Ammon's horn (tissue), 1 donor: ENCODE results near the gene ARHGAP6.
A peak's percentile ranks its signal among the peaks of the same experiment; 100 is the strongest.
"Not testable (repeated sequence)": the region's sequence is repeated elsewhere in the genome, so short reads cannot be mapped to it uniquely, and the experiment has no call there.

Source experiments
- DNase-seq: peaks from one replicate; pipeline ENCODE4 v3.0.0-alpha.2; 2016; ENCODE audit warnings: low spot score

Gene ARHGAP6

DNA sequence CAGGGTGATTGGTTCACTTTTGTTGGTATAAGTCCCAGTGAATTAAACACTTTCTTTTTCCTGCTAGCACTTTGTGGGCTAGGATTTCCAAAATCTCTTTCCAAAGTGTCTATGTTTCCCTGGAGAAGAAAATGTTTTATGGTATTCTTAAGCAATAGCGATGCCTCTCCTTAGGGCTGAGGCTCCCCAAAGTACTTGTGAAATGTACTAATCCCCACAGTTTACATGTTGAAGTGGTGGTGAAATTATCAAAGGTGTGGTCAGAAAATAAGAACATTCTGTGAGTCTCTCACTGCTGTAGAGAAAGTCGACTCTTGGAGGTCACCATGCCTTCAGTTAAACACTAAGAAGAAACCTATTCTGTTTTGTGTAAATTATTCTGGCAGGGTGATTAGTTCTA lies 424.0 kb downstream of the ARHGAP6 start:
- no peak for DNase-seq

DNA sequence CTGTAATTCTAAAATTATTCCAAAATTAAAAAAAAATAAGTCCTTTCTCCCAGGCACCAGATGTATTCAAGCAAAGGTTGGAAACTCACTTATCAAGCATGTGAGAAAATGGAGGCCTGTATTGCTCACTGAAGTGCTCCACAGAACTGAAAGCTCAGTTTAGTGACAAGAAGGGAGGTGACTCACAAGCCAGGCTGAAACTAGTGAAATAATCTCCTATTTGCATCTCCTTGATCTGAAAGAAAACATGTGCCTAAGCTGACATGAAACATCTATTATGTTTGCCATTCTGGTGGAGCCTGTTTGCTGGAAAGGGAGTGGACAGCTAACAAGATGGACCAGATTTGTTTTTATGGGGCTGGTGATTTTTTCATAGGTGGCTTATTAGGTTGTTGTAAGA lies 426.5 kb downstream of the ARHGAP6 start:
- no peak for DNase-seq

DNA sequence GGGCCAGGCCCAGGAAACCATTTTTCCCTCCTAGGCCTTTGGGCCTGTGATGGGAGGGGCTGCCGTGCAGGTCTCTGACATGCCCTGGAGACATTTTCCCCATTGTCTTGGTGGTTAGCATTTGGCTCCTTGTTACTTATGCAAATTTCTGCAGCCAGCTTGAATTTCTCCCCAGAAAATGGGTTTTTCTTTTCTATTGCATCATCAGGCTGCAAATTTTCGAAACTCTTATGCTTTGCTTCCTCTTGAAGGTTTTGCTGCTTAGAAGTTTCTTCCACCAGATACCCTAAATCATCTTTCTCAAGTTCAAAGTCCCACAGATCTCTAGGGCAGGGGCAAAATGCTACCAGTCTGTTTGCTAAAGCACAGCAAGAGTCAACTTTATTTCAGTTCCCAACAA lies 430.3 kb downstream of the ARHGAP6 start:
- not testable (repeated sequence) for DNase-seq

DNA sequence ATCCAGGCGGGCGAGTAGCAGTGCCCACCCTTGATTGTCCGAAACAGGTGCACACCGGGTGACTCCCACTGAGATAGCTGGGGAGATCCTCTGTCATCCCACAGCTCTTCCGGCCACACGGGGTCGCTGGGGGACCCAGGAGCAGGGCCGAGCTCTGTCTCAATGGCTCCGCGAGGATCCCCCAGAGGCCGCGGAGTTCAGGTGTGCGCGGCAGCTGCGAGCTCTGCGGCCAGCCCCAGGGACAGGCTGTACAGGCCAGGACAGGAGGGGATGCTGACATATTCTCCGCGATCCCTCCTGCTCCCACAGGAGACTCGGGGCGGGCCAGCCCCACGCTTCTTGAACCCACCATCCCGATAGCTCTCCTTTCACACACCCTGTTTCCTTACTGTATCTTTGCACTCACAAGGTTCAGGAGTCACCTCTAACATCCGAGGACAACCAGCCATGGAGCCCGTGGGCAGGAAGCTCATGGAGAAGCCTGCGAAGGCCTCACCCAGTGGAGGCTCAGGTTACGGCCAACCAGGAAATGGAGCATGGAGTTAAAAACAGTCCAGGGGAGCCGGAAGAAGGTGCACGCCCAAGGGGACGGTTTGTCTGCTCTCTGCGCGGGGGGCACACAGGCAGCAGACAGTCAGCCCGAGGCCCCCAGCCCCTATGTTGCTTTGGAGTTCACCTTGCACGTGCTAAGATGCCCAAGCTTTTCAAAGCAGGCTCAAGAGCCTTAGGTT lies 450.4 kb downstream of the ARHGAP6 start:
- DNase-seq, result no peak

DNA sequence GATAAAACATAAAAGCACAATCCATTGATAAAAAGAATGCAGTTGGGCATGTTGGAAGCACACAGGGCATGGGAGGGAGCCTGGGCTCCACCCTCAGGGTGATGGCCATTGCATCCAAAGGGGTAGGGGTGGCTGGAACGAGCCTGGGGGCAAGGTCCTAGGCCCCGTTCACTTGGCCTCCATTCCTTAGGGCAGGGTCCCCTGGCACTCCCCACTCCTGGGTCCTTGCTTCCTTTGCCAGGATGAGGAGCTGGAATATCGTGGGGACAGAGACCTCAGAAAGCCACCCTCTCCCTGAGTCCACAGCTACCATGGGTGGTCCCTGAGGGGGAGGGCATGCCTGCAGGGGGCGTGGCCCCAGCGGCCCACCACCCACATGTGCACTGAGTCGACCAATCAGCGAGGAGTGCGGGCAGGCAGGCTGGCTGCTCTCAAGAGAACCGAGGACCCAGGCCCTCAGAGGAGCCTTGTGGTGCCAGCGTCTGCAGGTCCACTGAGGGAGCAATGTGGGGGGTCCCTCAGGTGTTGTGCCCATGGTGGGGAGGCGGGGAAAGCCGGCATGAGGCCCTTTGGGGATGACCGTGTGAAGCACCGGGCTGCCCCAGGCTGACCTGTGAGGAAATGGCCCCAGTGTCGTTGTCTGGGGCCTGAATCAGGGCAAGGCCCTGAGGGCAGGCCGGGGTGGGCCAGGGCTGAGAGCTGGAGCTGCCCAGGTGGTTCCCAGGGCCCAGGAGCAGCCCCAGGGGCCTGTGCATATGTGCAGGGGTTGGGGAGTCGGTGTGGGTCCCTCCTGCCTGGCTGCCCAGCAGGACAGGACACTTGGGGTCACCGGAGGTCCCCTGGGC lies 451.2 kb downstream of the ARHGAP6 start:
- no peak for DNase-seq

DNA sequence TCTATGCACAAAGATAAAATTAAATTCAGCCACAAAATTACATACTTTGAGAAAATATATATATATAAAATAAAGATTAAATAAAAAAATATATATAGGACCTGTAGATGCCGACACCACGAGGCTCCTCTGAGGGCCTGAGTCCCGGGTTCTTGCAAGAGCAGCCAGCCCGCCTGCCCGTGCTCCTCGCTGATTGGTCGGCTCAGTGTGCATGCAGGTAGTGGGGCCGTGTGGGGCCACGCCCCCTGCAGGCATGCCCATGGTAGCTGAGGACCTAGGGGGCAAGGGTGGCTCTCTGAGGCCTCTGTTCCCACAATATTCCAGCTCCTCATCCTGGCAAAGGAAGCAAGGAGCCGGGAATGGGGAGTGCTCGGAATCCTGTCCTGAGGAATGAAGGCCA lies 453.0 kb downstream of the ARHGAP6 start:
- no peak for DNase-seq

DNA sequence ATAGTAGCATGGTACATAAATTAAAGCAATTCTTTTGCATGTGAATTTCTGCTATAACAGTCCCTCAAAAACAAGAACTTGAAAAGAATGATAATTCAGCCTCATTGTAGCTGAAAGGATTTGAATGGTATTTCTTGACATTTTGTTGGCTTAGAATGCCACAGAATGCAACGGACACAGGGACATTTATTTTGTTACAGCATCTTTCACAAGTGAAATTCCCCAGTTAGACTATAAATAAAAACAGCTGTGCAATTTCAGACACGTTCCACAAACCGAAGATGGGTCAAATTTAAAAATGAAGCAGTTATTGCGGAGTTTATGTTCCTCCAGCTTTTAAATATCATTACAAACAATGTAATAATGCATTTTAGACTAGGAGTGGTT lies 455.3 kb downstream of the ARHGAP6 start:
- no peak for DNase-seq

DNA sequence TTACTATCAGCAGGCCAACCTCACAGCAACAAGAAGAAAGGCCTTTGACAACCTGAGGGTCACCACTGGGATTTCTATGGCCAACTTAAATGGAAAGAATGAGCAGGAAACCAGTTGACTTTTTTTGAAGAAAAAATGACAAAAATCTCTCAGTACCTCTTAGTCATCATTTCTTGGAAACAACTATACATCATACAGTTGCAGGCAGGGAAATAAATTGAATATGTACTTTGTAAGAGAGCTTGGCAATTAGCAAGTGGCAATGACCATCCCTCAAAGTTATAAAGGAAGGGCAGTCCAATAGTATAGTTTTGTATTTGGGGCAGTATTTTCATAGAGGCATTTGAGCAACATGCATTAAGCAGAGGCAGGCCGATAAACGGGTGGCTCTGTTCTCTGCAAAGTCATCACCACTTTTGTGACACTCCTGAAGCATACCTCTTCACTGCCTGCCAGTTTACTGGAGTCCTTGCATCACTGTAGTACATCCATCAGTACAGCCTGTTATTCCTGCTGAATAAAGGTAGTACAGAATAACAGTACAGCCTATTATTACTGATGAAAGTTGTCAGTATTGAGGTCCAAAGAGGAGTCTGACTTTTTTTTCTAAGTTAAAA lies 455.8 kb downstream of the ARHGAP6 start:
- DNase-seq, result no peak

DNA sequence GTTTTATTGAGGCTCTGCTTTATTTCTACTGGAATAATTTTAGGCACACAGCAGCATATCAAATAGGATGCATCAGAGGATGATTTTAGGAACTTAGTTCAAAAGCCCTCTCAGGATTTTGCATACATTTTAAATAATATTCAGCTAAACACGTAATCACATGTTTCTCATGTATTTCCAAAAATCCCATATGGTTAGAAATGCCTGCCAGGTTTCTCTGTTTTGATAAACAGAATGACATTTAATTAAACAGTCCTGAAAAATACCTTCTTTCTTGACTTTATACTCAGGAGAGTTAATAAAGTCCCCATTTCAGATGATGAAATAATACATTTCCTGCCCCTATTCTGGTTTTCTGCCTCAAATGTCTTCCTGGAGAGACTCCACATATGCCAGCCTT lies 459.0 kb downstream of the ARHGAP6 start:
- DNase-seq, result no peak

DNA sequence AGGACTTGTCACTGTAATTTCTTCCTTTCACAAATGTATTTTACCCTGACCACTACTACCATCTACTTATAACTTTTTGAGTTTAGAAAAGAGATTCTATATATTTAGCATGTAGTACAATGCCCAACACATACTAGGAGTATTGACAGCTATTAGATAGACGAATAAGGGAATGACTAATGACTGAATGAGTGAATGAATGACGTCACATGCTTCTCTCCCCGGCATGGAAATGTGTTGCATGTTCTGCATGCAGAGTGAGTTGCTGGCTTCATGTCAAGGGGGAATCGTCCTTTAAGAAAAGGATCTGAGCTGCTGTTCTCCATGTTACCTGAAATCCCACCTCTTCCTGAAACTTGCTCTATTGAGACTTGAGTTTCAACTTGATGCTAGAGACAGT lies 459.9 kb downstream of the ARHGAP6 start:
- DNase-seq, result no peak

DNA sequence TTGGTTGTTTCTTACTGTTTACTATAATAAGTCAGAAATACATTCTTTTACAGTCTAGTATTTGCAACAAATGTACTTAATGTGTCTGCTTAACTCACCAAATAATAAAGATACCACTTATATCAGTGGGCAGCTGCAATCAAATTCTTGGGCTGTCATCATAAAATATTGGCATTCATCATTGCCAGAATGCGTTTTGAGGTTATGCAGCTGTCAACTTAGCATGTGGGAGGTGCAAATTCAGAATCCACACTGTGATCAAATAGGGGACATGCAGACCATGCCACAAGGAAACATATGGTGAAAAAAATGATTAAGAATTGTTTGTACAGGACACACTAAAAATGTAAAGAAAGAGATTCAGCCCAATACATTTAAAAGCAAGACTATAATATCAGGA lies 468.0 kb downstream of the ARHGAP6 start:
- no peak for DNase-seq

DNA sequence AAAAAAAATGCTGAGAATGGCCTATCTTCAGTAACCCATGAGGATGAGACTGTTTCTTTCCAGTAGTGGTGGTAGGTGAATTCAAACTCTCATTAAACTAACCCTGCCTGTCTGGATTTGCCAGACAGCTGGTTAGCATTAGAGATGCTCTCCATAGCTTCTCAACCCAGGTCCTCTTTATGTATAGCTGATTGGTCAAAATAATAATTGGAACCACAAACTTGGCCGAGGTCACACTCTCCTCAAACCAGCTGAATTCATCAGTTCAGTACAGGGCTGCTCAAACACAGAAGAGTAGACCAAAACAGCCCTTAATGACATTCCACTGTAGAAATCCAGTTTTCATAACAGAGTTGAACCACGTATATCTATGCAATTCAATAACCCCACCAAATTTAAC lies 469.2 kb downstream of the ARHGAP6 start:
- DNase-seq, result no peak

DNA sequence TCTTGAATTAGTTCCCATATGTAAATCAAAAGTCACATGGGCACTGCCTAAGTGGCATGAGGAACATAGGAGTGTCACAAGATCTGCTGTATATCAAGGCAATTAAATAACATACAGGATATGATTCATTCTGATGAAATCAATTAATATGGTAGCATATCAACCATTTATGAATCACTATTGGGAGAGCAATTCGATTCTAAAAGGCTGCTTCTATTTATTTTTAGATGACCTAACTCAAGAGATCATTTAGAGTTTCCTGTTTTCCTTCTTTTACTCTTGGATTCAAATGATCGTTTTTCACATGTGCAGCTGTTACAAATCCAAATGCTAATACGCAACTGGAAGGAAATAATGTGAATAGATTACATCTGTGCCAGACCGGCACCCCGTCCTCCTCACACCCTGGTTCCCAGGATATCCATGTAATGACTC lies 472.7 kb downstream of the ARHGAP6 start:
- DNase-seq, result no peak

DNA sequence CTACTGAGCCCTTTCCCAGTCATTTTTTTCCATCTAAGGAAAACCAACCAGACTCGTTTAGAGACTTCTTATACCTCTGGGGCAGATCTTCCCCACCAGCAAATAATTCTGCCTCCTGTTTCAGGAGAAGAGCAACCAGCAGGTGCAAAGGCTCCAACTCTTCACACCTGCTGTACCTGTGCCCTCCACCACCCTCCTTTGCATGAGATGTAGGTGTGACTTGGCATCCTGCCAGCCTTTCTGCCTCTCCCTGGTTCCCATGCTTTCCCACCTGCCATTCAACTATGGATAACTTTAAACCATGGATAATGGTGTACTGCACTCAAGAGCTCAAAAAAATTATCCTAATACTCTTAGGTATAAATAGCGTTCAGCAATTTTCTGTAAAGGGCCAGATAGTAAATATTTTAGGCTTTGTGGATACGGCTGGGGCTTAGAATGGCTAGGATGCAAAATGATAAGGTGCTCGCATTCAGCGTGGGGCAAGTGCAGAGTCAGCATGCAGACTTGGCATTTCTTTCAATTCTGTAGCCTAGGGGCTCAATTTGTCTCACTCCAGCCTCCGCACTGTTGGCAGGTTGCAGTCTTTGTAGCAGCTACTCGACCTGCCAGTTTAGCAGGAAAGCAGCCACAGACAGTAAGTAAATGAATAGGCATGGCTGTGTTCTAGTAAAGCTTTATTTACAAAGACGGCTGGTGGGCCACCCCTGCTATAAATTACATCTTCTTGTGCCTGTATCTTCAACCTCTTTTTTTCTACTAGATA lies 474.8 kb downstream of the ARHGAP6 start:
- peak; percentile 2 for DNase-seq

DNA sequence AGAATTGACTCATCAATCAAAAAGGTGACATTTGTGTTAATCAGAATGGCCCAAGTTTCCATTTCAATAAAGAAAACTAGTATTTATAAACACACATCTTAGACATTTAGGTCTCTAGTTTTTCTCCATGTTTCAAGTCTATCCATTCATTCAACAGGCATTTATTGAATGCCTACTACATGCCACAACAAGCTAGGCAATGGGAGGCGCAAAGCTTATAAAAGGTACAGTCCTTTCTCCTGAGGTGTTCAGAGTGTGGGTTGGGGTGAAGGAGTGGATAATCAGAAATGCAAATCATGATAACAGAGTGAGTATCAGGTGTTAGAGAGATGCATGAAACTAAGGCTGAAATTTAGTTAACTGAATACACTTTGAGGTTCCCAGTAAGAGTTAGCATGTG lies 476.6 kb downstream of the ARHGAP6 start:
- DNase-seq, result no peak

DNA sequence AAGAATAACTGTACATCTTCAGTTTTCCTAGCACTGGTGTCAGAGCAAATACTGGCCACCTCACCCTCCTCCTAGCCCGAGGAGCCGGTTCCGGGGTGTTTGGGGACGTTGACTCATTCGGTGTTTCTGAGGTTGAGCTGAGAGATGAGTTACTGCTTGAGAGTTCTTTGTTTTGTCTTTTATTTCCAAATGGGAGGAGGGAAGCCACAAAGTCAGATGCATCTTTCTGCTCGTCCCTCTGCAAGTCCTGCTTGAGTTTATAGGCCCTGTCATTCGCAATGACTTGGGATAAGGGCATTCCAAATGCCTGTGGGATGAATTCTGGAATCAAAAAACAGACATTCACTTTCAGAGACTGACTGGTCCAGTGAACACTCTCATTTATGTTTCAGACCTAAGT lies 477.1 kb downstream of the ARHGAP6 start:
- no peak for DNase-seq

DNA sequence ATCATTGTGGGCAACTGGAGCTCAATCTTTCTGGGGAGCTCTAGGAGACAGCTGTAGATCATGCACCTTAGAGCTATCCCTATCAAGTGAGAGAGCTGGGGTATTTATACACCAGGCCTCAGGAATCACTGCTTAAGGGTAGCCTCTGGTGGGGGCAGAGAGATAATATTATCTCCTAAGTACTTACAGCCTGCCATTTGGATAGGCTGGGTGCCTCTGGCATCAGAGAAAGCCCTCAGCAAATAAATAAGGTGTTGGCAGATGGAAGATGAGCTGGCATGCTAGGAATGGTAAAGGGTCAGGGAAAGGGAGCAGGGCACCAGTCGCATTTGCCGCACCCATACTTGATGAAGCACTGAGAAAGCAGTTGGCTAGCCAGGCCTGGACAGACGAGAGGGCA lies 478.7 kb downstream of the ARHGAP6 start:
- no peak for DNase-seq

DNA sequence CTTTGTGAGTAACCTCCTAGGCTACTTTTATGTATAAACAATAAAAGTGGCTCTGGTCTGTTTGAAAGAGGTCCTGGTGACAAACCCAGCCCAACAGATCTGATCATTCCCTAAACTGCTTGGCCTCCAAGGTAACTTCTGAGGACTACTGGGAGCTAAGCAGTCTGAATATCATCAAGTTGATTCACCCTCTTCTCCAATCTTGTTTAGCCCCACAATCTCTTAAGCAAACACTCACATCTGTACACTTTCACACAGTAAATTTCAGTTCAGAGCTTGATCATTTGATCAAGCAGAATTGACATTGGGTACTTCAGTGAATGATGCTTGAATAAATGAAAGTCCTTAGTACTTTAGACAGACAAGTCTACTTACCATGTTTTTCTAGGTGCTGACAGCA lies 479.9 kb downstream of the ARHGAP6 start:
- DNase-seq, result no peak

DNA sequence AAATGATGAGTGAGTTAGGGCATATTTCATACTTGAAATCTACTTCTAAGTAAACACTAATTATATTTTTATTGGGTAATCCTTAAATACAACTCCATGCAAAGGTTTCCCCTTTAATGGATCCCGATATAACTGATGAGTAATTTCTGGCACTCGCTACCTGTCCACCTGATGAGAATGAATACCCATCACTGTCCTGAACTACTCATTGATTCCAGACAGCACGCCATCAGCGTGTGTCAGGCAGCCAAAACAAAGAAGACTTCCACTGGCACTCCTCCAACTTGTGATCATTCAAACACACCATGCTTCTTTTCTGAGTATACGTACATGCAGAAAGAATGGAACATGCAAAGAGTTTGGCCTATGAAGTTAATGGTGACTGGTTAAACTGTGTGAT lies 485.1 kb downstream of the ARHGAP6 start:
- DNase-seq, result no peak

DNA sequence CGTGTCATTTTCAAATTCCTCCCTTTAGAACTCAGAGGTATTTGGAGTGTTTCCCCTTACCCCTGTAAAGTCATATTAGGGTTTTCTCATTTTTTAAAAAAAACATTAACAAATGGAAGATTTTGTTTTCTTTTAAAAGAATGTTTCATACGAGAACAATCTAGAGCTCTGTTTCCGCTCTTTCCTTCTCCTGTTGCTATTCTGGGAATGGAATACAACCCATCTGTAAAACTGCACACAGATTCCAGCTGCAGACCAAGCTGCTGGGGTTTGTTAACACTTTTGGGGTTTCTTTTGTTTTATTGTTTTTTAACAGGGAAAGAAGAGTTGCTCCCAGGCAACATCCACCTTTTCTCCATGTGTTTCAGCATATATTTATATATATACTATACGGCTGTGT lies 493.3 kb downstream of the ARHGAP6 start:
- no peak for DNase-seq

DNA sequence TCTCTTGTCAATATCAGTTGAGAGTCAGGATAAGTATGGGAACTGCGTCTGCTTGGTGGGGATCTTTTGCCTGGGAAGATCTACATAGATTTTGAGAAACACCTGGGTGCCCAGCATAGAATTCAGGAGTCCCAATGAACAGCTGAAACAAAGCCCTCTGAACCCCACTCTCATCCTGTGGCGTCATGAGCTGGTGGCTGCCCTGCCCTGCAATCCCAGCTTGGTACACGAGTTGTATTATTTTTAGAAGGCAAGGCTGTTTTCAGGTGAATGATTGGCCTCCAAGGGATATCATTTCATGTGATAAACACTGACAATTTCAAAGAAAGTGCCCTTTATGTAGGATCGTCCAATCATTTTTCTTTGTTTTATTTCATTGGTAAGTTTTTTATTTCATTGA lies 493.8 kb downstream of the ARHGAP6 start:
- no peak for DNase-seq

DNA sequence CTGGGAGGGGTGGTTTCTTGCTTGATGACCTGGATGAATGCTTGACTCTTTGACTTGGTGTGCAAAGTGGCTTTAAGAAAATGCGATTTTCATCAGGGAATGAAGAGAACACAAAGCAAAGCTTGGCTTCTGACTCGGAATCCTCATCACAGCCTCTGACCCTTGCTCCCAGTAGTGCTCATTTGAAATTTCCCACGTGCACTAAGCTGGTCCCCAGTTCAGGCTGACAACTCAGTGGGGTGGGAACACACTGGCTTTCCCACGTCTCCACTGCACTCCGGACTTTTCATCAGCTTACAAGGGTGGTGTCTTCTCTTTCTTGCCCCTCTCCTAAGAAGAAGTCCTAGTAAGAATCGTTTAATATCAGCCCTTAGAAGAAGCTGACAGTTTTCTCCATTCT lies 501.3 kb downstream of the ARHGAP6 start:
- DNase-seq, result no peak
